Left renal pelvis (tissue), 4 donors: ENCODE results near the gene GOLGA6A. TPM values are rescaled to one million over a fixed set of nuclear protein-coding genes. Genes with fewer than 3 reads are reported as not detected.

Source experiments
- DNase-seq, 4 donors: peaks; one replicate each; pipeline ENCODE4 v3.0.0-alpha.2; 2013; ENCODE audit warnings: low read depth in 4 of 4, low spot score in 3 of 4
- polyA plus RNA-seq, 4 donors: library from polyadenylated mRNA; unstranded; fragments of 120-200 nt; gene quantifications; one replicate each; pipeline ENCODE4 v1.2.1, GENCODE V29; 2013; ENCODE audit not compliant: insufficient read length in 4 of 4

Gene GOLGA6A
- polyA plus RNA-seq, 4 donors, result 0.33 to 0.66 (median 0.34) TPM; not detected in 1

- no peak for DNase-seq
Observed at GRCh38 chr15:74038707-74039655, 43.4 kb downstream of the GOLGA6A start.

DNA sequence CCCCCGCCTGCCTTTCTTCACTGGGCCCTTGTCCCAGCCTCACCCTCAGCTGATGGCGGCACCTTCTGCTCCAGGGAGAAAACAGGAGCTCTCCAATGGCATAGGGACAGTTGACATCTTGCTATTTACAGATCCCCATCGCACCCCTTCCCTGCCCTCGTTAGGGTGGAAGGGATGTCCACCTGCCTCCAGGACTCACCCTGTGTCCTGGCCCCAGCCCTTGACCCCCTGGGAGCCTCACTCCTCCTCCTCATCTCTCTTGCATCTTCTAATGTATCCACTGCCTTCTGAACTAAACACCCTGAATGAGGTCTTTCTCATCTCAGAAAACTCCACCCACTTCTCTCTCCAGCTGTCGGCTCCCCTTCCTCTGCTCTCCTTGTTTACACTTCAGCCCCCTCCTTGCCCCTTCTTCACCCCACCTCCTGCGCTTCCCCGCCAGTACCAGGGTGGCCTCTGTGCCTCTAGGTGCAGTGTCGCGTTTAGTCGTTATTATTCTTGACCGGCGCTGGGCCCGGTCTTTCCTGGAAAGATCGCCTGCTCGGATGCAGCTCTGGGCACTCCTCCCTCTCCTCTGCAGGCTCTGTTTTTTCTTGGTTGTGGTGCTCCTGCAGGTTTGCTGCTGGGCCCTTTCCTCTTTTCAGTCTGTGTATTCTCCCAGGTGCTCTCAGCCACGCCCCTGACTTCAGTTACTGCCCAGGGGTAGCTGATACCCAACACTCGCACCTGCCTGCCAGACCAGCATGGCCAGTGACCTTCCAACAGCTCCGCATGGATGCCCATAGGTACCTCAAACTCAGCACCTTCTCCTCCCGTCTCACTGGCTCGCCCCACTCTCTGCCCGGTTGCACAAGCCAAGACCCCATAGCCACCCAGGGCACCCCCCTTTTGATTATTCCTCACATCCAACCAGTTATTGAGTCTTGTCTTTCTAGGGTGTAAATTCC lies 44.9 kb downstream of the GOLGA6A start:
- DNase-seq, result no peak

GRCh38 chr15:74036271-74037170 lies 45.8 kb downstream of the GOLGA6A start:
- DNase-seq, result peak in 1 of 4 donors; percentile 50

DNA sequence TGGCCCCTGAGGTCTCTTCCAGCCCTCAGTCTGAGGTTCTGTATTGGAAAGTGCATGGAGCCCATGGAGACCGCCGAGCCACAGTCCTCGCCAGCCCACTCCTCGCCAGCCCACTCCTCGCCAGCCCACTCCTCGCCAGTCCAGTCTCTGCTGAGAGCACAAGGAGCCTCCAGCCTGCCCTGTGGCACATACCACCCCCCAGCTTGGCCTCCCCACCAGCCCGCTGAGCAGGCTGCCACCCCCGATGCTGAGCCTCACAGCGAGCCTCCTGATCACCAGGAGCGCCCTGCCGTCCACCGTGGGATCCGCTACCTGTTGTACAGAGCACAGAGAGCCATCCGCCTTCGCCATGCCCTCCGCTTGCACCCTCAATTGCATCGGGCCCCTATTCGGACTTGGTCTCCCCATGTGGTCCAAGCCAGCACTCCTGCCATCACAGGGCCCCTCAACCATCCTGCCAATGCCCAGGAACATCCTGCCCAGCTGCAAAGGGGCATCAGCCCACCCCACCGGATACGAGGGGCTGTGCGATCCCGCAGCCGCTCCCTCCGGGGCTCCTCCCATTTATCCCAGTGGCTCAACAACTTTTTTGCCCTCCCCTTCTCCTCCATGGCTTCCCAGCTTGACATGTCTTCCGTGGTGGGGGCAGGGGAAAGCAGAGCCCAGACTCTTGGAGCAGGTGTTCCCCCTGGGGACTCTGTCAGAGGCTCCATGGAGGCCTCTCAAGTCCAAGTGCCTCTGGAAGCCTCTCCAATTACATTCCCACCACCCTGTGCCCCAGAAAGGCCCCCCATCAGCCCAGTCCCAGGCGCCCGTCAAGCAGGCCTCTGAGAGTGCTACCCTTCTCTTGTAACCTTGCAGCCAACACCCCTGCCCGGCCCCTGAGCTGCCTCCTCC lies 47.0 kb downstream of the GOLGA6A start:
- no peak for DNase-seq

- DNase-seq, result no peak
Observed at GRCh38 chr15:74034206-74034755, 48.1 kb downstream of the GOLGA6A start.

DNA sequence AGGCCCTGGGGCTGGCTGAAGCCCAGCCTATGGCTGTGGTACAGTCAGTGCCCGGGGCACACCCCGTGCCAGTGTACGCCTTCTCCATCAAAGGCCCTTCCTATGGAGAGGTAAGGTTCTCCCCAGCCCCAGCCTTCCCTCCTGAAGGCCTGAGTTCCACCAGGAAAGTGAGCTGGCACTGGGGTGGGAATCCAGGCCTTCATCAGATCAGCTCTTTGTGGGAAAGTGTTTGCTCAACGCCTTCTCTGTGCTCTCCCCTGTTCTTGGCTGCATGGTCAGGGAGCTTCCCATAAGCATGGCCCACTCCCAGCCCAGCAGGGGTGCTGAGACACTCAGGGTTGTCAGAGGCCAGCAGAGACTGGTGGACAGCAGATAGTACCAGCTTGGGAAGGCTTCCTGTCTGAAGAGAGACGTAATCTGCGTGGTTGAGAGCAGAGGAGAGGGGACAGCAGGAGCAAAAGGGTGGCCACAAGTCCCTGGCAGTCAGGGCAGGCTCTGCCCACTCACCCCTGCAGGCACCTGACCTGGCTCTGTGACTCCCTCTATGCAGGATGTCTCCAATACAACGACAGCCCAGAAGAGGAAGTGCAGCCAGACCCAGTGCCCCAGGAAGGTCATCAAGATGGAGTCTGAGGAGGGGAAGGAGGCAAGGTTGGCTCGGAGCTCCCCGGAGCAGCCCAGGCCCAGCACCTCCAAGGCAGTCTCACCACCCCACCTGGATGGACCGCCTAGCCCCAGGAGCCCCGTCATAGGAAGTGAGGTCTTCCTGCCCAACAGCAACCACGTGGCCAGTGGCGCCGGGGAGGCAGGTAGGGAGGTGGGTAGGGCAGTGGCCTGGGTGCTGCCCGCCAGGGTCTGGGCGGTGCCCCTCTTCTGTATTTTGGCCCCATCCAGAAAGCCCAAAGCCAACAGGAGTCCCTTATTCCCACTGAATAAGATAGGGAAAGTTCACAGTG lies 49.5 kb downstream of the GOLGA6A start:
- DNase-seq, result no peak

GRCh38 chr15:74032046-74032445 lies 50.3 kb downstream of the GOLGA6A start:
- DNase-seq, result no peak

DNA sequence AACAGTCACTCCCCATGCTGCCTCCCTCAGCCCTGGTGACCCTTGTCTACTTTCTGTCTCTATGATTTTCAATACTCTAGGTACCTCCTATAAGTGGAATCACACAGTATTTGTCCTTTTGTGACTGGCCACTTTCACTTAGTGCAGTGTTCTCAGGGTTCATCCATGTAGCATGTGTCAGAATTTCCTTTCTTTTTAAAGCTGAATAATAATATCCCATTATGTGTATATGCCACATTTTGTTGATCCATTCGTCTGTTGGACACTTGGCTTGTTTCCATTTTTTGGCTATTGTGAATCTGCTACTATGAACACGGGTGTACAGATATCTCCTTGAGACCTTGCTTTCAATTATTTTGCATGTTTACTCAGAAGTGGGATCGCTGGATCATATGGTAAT lies 53.7 kb downstream of the GOLGA6A start:
- DNase-seq, result no peak

GRCh38 chr15:74027688-74028087 lies 54.7 kb downstream of the GOLGA6A start:
- DNase-seq, result no peak

DNA sequence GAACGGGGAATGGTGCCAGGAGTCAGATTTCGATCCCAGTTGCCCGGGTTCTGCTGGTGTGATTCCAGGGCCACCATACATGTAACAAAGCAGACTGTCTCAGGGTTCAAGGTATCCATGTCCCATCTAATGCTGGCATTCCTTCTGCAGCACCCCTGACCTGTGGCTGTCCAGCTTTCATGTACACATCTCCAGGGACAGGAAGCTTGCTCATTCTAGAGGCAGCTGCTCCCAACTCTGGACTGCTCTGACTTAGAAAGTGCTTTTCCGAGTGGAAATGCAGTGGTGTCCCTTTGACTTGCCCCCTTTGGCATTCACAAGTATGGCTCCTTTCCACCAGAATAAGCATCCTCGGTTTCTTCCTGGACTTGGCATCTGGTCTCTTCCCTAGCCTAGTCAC lies 56.9 kb downstream of the GOLGA6A start:
- no peak for DNase-seq

DNA sequence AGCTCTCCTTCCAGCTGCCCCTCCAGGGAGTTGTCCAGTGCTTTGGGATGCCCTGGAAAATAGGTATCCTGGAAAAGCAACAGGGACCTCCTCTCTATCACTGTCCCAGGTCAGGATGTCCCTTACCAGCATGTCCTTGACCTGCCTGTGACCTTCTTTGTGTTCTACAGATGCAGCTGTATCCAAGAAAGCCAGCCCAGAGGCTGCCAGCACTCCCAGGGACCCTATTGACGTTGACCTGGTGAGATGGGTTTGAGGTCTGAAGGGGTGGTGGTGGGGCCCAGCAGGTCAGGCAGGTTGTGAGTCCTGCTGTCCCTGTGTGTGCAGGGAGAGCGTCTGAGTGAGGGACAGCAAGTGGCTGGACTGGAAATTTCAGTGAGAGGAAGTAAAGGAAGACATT lies 57.7 kb downstream of the GOLGA6A start:
- no peak for DNase-seq

DNA sequence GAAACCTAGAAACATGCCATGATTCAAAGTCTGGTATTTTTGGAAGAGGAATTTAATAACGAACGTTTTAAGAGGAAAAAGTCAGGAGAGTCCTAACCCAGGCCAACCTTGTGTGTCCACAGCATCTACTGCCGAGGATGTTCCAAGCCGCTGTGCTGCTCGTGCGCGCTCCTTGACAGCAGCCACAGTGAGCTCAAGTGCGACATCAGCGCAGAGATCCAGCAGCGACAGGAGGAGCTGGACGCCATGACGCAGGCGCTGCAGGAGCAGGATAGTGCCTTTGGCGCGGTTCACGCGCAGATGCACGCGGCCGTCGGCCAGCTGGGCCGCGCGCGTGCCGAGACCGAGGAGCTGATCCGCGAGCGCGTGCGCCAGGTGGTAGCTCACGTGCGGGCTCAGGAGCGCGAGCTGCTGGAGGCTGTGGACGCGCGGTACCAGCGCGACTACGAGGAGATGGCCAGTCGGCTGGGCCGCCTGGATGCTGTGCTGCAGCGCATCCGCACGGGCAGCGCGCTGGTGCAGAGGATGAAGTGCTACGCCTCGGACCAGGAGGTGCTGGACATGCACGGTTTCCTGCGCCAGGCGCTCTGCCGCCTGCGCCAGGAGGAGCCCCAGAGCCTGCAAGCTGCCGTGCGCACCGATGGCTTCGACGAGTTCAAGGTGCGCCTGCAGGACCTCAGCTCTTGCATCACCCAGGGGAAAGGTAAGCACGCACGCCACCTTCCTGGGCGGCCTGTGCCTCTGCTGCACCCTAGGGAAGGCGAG lies 59.5 kb downstream of the GOLGA6A start:
- DNase-seq, result no peak

Other genes with a start within 250 kb of the GOLGA6A start
- gene TBC1D21, start 209.0 kb downstream of the GOLGA6A start, polyA plus RNA-seq, result not detected
- gene LOXL1, start 156.1 kb downstream of the GOLGA6A start, polyA plus RNA-seq, result 10 to 100 TPM; 75.0 to 83.8 (median 81.9) TPM
- 10 to 100 TPM; 11.6 to 14.9 (median 12.7) TPM for gene STOML1, start 90.3 kb downstream of the GOLGA6A start, polyA plus RNA-seq
- 10 to 100 TPM; 25.8 to 40.1 (median 33.3) TPM for gene PML, start 87.8 kb downstream of the GOLGA6A start, polyA plus RNA-seq
- 10 to 100 TPM in 1 of 4 donors, 1 to 10 TPM in 3; 1.0 to 15.5 (median 2.3) TPM for gene ISLR2, start 48.0 kb upstream of the GOLGA6A start, polyA plus RNA-seq
- gene ISLR, start 91.2 kb upstream of the GOLGA6A start, polyA plus RNA-seq, result 100 to 1,000 TPM in 1 of 4 donors, 10 to 100 TPM in 3; 57.4 to 515 (median 72.8) TPM
- gene STRA6, start 120.2 kb upstream of the GOLGA6A start, polyA plus RNA-seq, result 10 to 100 TPM; 23.9 to 57.7 (median 40.7) TPM
- gene CCDC33, start 153.8 kb upstream of the GOLGA6A start, polyA plus RNA-seq, result 1 to 10 TPM; 2.8 to 9.2 (median 3.9) TPM